Measurements from ENCODE around the gene DPP9.
A peak's percentile ranks its signal among the peaks of the same experiment; 100 is the strongest.
"Not testable (repeated sequence)": the region's sequence is repeated elsewhere in the genome, so short reads cannot be mapped to it uniquely, and the experiment has no call there.

The DPP9 gene

DNA sequence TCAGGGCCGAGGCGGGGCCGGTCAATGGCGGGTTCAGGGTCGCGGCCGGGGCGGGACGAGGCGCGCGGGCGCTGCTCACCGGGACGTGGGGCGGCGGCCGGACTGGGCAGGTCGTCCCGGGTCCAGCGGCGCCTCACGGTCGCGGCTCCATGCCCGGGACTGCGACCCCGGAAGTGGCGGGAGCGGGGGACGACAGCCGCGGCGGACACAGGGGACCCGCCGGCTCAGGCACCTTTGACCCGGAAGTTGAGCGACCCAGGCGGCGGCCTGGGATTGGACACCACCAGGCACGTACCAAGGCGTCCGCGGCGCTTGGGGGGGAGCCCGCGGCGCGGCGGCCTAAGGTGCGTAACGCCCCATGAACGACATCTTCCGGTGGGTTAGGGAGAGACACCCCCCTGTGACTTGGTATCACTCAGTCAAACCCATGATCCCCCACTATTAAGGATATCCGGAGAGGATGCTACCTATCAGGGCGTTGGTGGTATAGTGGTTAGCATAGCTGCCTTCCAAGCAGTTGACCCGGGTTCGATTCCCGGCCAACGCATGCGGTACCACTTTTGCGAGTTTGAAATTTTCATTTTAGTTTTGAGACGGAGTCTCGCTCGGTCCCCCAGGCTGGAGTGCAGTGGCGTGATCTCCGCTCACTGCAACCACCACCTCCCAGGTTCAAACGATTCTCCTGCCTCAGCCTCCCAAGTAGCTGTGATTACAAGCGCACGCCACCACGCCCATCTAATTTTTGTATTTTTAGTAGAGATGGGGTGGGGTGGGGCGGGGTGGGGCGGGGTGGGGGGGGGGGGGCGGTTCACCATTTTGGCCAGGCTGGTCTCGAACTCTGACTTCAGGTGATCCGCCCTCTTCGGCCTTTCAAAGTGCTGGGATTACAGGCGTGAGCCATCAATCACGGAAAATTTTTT, at the start of gene DPP9:
Gene DPP9 (minus strand): TSS at position 248 of the 920 bp plus-strand sequence. CDS start 3,936 bp downstream, outside the sequence.
- DNase-seq: peak; percentile 96

- no peak for DNase-seq
Measured at GRCh38 chr19:4773047-4773640, 49.5 kb upstream of the DPP9 start.

DNA sequence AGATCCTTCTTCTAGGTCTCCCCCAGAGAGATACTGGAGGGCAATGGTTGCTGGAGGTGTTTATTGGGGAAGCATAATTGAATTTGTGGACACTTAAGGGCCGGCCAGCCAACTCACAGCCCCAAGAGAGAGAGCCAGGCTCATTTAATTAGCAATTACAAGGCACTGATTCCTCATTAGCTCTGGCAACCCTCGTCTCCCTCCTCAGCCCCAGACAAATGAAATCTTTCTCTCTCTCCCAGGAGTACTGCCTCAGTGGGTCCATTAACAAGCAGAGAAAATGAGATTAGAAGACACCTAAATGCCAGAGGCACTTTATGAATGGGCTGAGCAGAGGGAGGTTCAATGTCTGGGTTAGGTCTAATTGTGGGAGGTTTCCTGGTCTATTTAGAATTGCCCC, 48.9 kb upstream of the DPP9 start:
- DNase-seq: no peak

DNA sequence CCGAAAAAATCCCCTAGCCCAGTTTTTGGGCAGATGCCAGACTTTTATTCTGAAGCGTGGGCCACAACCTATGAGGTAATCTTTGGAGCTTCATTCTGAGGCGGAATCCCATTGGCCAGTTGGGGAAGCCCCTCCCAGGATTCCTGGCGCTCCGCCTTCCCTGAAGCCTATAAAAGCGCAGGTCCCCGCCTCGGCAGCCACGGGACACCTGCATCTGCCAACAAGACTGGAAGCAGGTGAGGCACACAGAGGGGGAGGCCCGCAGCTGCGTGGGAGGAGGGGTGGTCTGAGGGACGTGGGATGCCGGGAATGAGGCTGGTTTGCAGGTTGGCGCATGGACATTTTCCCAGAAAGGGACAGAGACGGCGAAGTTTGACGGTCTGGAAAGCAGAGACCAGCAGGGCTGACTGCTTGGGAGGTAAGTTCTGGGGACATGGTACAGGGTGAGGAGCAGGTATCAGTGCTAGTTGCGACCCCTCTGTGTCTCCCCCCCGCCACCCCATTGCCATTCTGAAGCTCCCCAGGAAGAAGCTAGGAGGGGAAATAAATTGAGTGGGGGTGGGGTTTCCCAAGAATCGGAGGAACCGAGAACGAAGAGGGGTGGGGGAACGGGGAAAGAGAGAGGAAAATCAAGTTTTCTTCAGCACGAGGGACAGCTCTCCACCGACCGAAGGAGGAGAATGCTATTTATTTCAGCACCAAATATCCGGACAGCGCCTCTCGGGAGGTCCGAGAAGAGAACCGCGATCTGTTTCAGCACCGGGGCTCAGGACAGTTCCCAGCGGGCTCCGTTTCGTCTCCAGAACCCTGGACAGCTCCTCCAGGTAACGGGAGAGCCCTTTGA, 45.5 kb upstream of the DPP9 start:
- peak; percentile 49 for DNase-seq

DNA sequence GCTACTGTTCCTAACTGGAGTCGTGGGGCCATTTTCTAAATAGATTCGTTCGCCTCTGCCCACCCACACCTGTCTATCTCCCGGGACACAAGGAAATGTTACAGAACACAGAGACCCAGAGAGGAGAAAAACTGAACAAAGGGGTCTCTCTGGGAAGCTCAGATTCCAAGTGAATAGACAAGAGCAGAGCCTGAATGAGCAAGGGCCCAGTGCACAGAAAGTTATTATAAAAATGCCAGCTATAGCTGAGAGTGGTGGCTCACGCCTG, 40.7 kb upstream of the DPP9 start:
- no peak for DNase-seq

- no peak for DNase-seq
Measured at GRCh38 chr19:4763021-4763420, 39.4 kb upstream of the DPP9 start.

- no peak for DNase-seq
Measured at GRCh38 chr19:4760285-4760650, 36.6 kb upstream of the DPP9 start.

DNA sequence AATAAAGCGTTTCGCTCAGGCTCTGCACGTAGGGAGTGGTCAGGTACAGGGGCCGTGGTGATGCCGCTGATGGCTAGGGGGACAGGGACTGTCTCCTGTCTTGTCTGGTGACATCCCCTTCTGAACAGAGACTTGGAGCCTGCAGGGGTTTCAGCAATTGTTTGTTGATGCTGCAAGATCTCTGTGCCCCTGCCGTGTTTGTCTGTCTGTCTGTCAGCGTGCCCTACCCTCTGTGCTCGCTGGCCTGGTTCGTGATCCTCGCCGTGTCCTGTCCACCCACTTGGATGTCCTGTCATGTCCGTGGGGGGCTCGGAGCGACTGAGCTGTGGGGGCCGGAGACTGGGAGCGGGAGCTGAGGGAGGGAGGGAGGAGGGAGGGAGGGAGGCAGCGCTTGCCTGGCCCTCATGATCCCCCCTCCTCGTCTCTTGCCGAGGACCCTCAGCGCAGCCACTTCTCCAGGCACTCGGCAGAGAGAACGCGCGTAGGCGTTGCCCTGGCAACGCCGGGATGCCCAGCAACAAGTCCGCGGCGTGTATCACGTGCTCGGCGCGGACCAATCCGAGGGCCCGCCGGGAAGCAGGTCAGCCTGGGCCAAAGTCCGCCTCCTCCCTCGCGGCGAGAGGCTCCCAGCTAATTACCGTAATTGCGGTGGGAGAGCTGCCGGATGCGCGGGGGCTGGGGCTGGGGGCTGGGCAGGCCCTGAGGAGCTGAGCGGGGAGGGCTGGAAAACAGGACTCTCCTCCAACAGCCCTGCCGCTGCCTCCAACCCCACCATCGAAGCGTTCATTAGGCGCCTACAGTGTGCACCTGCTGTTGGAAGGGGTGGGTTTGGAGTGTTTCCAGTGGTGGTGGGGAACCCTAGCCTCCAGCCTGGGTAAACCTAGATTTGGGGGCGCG, 36.0 kb upstream of the DPP9 start:
- peak; percentile 88 for DNase-seq

- no peak for DNase-seq
Measured at GRCh38 chr19:4758659-4759058, 35.0 kb upstream of the DPP9 start.

GRCh38 chr19:4758082-4758481, 34.4 kb upstream of the DPP9 start:
- no peak for DNase-seq

DNA sequence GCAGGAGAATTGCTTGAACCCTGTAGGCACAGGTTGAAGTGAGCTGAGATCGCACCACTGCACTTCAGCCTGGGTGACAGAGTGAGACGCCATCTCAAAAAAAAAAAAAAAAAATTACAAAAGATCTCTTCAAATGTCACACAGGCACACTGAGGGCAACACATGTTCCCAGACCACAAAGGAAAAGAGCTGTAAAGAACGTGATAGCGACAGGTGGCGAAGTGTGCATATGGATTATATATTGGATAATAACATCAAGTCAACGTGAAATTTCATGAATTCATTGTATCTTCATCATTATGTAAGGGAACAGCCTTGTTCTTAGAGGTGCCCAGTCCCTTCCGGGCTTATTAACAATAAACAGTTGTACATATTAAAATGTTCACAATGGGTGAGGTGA, 31.8 kb upstream of the DPP9 start:
- no peak for DNase-seq

- no peak for DNase-seq
Measured at GRCh38 chr19:4754248-4754647, 30.6 kb upstream of the DPP9 start.

GRCh38 chr19:4749870-4750590, 26.4 kb upstream of the DPP9 start:
- no peak for DNase-seq

- no peak for DNase-seq
Measured at GRCh38 chr19:4748589-4748988, 24.9 kb upstream of the DPP9 start.

GRCh38 chr19:4748185-4748584, 24.5 kb upstream of the DPP9 start:
- no peak for DNase-seq

DNA sequence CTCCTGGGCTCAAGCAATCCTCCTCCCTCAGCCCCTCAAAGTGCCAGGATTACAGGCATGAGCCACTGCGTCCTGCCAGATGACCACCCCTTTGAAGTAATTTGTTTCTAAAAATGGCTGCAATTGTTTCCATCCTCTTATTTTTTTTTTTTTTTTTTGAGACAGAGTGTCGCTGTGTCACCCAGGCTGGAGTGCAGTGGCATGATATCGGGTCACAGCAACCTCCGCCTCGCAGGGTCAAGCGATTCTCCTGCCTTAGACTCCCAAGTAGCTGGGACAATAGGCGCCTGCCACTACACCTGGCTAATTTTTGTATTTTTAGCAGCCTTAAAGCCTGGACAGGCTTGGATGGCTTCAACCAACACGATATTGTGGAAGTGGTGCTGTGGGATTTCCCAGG, 22.3 kb upstream of the DPP9 start:
- no peak for DNase-seq

GRCh38 chr19:4745175-4745574, 21.5 kb upstream of the DPP9 start:
- not testable (repeated sequence) for DNase-seq

GRCh38 chr19:4744451-4745174, 21.0 kb upstream of the DPP9 start:
- DNase-seq: no peak

DNA sequence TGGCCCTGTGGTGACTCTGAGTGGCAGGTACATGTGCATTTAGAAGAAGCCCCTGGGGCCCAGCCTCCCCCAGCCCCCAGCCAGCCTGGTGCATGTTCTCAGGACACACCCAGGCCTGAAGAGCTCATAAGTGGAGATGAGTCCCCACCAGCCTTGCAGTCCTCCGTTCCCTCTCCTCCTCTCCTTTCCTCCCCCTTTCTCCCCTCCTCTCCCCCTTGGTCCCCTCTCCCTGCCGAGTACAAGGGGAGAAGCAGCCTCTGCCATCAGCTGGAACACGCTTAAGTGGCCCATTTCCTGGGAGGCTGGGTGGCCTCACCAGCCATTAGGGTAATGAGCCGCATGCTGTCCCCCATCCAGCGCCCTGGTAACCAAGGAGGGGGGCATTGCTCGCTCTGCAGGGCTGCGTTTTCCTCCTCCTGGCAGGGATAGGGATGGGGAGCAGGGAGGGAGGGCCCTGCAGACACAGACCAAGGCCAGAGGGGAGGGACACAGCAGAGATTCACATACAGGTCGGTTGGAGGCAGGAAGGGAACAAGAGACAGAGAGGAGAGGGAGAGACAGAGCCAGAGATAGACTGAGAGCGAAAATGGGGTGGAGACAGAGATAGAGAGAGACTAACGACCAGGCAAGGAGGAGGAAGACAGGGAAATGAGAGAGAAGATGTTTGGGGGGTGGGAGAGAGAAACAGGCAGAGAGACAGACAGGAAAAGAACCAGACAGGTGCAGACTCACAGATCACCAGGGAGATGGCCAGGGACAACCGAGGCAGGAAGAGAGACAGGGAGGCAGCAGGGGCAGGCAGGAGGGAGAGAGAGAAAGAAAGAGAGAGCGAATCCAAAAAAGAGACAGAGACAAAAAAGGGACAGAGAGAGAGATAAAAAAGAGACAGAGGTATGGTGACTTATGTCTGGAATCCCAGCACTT, 19.3 kb upstream of the DPP9 start:
- no peak for DNase-seq

DNA sequence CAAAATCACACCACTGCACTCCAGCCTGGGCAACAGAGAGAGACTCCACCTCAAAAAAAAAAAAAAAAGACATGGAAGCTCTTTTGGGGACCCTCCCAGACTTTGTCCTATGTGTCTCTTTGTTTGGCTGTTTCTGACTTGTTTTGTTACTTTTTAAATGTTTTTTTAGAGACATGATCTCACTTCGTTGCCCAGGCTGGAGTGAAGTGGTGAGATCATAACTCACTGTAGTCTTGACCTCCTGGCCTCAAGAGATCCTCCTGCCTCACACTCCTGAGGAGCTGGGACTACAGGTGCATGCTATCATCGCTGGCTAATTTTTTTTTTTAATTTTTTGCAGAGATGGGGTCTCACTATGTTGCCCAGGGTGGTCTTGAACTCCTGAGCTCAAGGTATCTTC, 16.4 kb upstream of the DPP9 start:
- DNase-seq: no peak
